HPDE6-E6E7 (cell line): Measurements from ENCODE around the gene PFKM.
A peak's percentile ranks its signal among the peaks of the same experiment; 100 is the strongest.

Experiments
- DNase-seq: peaks from one replicate; pipeline ENCODE4 v3.0.0; 2011; ENCODE audit warnings: missing footprints; ENCODE audit errors: extremely low spot score

Gene PFKM

GRCh38 chr12:48119078-48119833 lies at the start of gene PFKM:
Gene PFKM, plus strand, starts transcription at chr12:48119364. Its CDS starts 3,411 bp downstream, at chr12:48122775.
- peak; percentile 87 for DNase-seq

DNA sequence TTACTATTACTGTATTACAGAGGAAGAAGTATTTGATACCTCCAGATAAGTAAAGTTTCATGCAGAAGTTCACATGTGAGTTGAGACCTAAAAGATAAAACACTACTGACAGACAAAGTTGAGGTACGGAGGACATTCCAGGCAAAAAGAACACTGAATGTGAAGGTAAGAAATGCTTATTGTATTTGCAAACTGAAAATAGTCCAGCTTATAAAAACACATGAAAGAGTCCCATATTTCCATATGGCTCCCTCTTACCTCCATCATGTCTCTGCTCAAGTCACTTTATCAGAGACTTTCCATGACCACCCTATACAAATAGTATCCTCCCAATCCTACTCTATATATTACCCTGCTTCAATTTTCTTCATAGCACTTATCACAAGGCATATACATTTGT lies 49.1 kb upstream of the PFKM start:
- DNase-seq, result no peak

GRCh38 chr12:48070731-48071130 lies 48.4 kb upstream of the PFKM start:
- no peak for DNase-seq

DNA sequence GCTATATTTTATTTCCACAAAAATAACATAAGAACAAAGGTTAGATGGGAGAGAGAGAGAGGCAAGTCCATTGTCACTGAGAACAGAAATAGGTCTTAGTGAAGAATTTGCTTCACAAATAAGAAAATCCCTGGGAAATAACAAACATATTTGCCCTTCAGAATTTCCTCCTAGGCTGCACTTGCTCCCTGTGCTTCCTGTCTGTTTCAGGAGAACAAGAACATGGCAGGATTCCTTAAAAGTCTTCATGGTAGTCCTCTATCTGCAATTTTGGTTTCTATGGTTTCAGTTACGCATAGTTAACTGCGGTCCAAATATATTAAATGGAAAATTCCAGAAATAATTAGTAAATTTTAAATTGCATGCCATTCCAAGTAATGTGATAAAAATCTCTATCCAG lies 47.4 kb upstream of the PFKM start:
- no peak for DNase-seq

DNA sequence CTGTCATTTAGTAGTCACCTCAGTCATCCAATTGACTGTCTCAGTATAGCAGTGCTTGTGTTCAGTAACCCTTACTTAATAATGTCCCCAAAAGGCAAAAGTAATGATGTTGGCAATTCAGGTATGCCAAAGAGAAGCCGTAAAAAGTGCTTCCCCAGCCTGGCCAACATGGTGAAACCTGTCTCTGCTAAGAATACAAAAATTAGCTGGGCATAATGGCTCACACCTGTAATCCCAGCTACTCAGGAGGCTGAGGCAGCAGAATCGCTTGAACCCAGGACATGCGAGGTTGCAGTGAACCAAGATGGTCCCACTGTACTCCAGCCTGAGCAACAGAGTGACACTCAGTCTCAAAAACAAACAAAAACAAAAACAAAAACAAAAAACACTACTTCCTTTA lies 46.9 kb upstream of the PFKM start:
- no peak for DNase-seq

DNA sequence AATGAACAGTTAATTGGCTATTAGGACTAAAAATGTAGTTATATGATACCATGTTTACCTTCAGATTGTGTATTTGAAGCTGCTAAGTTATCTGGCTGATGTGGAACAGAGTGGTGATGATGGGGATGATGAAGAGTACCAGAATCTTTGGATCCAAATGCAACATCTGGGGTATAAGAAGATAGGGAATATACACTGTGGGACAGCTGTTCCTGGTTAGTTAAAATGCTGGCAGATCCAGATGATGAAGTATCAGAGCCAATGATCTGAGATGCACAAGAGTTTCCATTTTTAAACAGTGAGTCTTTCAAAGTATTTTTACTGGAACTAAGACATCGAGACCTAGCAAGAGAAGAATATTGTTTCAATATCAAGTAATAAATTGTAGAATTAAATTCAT lies 44.9 kb upstream of the PFKM start:
- DNase-seq, result no peak

- DNase-seq, result no peak
These were observed 43.3 kb upstream of the PFKM start for GRCh38 chr12:48075832-48076231.

DNA sequence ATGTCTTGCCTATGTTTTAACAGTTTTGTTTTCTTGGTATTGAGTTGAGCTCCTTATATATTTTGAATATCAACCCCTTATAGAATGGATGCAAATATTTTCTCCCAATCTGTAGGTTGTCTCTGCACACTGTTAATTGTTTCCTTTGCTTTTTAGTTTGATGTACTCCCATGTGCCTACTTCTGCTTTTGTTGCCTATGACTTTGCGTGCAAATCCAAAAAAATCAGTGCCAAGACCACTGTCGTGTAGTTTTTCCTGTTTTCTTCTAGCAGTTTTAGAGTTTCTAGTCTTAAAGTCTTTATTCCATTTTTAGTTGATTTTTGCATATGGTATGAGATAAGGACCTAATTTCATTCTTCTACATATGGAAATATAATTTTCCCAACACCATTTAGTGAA lies 42.1 kb upstream of the PFKM start:
- no peak for DNase-seq

GRCh38 chr12:48078901-48079300 lies 40.3 kb upstream of the PFKM start:
- no peak for DNase-seq

GRCh38 chr12:48080285-48080684 lies 38.9 kb upstream of the PFKM start:
- no peak for DNase-seq

GRCh38 chr12:48080821-48081220 lies 38.3 kb upstream of the PFKM start:
- no peak for DNase-seq

DNA sequence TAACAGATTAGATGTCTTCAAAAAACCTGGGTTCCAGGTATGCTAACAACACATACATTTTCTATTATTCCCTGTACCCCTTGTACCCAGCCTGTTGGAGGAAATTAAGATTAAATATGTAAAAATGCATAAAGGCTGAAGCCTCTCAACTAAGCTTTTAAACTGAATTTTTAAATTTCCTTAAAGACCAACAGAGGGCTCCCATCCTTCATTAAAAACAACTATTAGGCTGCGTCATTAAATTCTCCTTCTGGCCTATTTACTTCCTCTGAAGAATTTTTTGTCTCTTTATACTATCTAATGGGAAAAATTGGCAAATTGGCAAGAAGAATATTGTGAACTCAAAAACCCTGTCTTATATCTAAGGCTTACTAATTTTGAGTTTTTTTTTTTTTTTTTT lies 35.1 kb upstream of the PFKM start:
- no peak for DNase-seq

DNA sequence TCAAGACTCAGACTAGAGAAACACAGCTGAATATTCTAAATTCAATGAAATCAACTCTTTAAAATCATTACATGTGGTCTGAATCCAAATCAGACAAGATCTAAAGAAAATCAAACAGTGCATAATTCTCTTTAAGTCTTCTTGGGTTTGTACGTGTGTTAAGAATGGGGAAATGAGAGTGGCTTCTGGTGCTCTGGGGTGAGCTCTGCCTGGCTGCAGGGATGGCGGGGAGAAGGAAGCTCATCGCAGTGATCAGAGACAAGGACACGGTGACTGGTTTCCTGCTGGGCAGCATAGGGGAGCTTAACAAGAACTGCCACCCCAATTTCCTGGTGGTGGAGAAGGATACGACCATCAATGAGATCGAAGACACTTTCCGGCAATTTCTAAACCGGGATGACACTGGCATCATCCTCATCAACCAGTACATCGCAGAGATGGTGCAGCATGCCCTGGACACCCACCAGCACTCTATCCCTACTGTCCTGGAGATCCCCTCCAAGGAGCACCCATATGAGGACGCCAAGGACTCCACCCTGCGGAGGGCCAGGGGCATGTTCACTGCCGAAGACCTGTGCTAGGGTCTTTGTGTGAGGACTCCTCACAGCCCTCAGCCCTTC lies 34.2 kb upstream of the PFKM start:
- no peak for DNase-seq

DNA sequence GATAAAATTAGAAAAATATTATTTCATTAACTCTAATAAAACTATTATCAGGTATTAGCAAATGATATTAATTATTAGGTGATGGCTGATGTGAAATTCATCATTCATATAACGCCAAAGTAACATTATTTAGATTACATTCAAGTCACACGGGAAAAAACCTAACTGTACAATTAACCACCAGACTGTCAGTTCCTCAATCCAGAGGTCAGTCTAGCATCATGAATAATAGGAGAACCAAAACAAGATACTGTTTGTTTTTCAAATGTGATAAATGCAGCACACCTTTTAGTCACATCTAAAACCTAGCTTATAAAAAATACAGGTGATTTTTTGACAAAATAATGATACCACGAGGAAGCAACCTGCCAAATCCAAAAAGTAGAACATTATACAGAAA lies 32.8 kb upstream of the PFKM start:
- no peak for DNase-seq

GRCh38 chr12:48092611-48093010 lies 26.6 kb upstream of the PFKM start:
- DNase-seq, result no peak

DNA sequence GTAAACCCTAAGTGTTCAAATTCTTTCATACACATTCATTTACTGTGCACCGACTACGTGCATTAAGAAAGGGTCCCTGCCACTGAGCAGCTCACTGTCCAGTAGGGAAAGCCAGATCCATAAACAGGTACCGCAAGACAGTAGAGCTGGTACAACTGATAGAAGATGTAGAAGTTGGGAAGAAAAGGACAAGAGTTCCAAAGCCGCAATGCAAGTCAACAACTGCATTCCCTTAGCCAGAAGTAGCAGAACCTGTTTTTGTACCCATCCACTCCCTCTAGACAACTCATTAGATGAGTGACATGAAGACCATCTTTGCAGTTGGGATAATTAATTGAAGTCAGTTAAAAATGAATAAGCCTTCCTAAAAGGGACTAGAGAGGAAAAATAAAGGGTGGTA lies 14.6 kb upstream of the PFKM start:
- peak; percentile 39 for DNase-seq

- DNase-seq, result peak; percentile 44
These were observed 13.8 kb upstream of the PFKM start for GRCh38 chr12:48105321-48105866.

GRCh38 chr12:48105867-48106680 lies 13.1 kb upstream of the PFKM start, which contains the start of gene SENP1:
Gene SENP1, minus strand, starts transcription at chr12:48106079. Its CDS starts 4,607 bp downstream, at chr12:48101472.
- DNase-seq, result peak; percentile 67

DNA sequence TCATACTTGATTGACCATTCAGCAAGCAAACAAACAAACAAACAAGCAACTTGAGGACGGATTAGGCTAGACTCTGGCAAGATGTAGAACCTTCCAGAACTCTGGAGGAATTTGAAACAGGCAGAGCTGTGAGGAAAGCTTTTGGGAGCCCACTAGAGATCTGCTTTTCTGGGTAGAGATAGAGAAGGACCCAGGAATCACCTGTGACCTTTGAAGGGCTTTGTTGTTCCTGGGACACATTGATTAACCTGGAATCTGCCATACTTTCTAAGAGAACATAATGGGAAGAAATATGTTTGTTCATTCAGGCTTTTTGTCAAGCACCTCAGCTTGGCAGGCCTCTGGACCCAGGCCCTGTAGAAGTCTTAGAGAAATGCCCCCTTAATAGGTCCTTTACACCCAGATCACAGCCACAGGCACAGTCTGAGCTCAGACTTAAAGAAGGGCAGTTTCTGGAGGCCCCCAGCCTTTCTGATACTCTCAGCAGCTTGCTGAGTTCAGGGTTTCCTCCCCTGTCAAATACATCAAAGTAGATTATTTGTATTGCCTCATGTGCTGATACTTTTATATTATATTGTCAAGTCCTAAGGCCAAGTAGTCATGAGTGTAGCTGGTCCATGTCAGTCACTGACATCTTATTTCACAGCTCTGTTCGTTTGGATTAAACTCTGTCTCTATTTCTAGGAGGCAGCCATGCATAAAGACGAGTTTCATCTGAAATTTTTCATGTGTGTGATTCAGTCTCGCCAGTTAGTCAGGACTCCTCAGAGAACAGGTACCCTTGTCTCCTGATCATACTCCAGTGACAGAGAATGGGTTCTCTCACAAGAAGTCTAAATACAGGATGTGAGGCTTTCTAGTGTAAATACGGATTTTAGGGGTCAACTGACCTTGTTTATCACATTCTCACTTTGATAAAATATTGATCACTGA lies 12.2 kb upstream of the PFKM start:
- no peak for DNase-seq

DNA sequence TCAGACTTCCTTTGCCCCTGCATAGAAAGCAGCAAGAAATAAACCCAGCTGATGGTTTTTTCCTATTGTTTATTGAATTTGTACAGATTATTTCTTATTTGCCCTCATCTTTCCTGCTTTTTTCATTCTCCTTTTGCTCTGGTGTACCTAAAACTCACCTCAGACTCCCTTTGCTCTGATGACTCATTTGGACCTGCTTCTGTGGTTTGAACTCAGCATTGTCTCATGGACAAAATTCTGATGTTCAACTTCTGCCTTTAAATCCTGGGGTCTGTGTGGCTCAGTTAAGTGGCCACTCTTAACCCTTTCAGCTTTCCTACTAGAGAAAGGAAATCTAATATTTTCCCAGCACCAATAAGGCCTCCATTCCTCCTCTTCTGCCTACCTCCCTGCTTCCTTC lies 9.7 kb upstream of the PFKM start:
- DNase-seq, result no peak

DNA sequence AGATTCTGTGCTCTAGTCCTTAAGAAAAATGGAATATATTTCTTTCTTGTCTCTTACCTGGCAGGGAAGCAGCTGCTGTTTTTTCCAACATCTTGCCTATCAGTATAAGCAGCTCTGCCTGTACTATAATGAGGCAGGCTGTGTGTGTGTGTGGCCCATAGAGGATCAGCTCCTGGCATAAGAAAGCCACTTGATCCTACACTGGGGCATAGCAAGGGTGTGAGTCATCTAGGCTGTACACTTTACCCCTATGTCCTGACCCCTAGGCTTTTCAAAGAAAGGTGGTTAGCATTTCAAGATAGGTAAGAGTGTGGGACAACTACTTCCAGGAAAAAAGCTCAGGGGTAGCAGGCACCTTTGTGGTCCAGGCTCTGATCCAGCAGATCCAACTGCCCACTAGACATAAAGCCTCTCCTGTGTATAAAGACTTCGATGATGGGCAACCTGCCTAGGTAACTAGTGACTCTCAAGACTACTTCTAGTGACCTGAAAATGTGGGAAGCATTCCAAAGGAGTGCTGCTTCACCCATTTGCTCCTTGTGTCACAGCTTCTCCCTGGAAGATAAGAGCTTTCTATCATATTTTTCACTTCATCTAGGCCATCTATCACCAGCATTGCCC lies 8.4 kb upstream of the PFKM start:
- DNase-seq, result no peak
